SK-N-SH (cell line): Measurements from ENCODE around the gene NUP88. TPM values are rescaled to one million over a fixed set of nuclear protein-coding genes. Genes with fewer than 3 reads are reported as not detected.

Source experiments
- CTCF ChIA-PET: fragments of 300-600, 350-600 bp; formaldehyde crosslinking; extraction: SDS; loops from one replicate; lab custom pipeline; 2021; lab: Yijun Ruan, JAX
- POLR2A ChIA-PET: fragments of 350-600 bp; sonication (Branson Sonifier 250); formaldehyde crosslinking; extraction: SDS; loops from one replicate; lab custom pipeline; 2020; ENCODE audit warnings: antibody characterized with exemption, inconsistent platforms; lab: Yijun Ruan, JAX
- DNase-seq: peaks from one replicate; pipeline ENCODE4 v3.0.0; 2012
- H2AFZ ChIP-seq: fragments of 200-600 bp; sonication (generic); 2 replicates; pipeline ENCODE4 v1.8.1; 2016; ENCODE audit warnings: antibody characterized with exemption, mild to moderate bottlenecking, low read depth
- H3F3A ChIP-seq: fragments of 200-600 bp; sonication (generic); replicated peaks from 2 replicates; pipeline ENCODE3; 2016; ENCODE audit warnings: antibody characterized with exemption, mild to moderate bottlenecking; ENCODE audit not compliant: insufficient read depth
- H3K27ac ChIP-seq, 2 experiments: fragments of 200-500 bp in 1 of 2; fragments of 200-600 bp in 1 of 2; sonication (Bioruptor generic) in 1 of 2; sonication (generic), shearing (Covaris generic) in 1 of 2; 2 replicates each; pipeline versions ENCODE4 v1.5.1 to v1.6.1; 2014 to 2016; ENCODE audit warnings: low read depth in 2 of 2, inconsistent platforms in 1 of 2, low read length in 1 of 2, mild to moderate bottlenecking in 1 of 2, mixed read lengths in 1 of 2
- H3K27me3 ChIP-seq: fragments of 200-600 bp; sonication (generic), shearing (Covaris generic); 2 replicates; pipeline ENCODE4 v1.6.1; 2016; ENCODE audit warnings: mixed run types; ENCODE audit not compliant: insufficient read depth
- H3K36me3 ChIP-seq, 2 experiments: fragments of 200-500 bp in 1 of 2; fragments of 200-600 bp in 1 of 2; sonication (Bioruptor generic) in 1 of 2; sonication (generic) in 1 of 2; replicated peaks in 1 of 2; 2 replicates each; pipeline versions ENCODE3 to v1.5.1; 2014 to 2016; ENCODE audit warnings: low read length in 1 of 2, mild to moderate bottlenecking in 1 of 2; ENCODE audit not compliant: insufficient read depth in 2 of 2, control insufficient read depth in 1 of 2
- H3K4me1 ChIP-seq, 2 experiments: fragments of 200-500 bp in 1 of 2; fragments of 200-600 bp in 1 of 2; sonication (Bioruptor generic) in 1 of 2; sonication (generic), shearing (Covaris generic) in 1 of 2; 2 replicates each; pipeline versions ENCODE4 v1.5.1 to v1.6.1; 2014 to 2016; ENCODE audit warnings: low read depth in 1 of 2, low read length in 1 of 2, mixed run types in 1 of 2; ENCODE audit not compliant: insufficient read depth in 2 of 2, control insufficient read depth in 1 of 2
- H3K4me2 ChIP-seq: fragments of 200-600 bp; sonication (generic), shearing (Covaris generic); 2 replicates; pipeline ENCODE4 v1.6.1; 2017; ENCODE audit warnings: mixed run types
- H3K4me3 ChIP-seq, 2 experiments: fragments of 200-500 bp in 1 of 2; fragments of 200-600 bp in 1 of 2; sonication (Bioruptor generic) in 1 of 2; sonication (generic), shearing (Covaris generic) in 1 of 2; 2 replicates each; pipeline versions ENCODE4 v1.5.1 to v1.8.1; 2014 to 2016; ENCODE audit warnings: low read depth in 2 of 2, inconsistent platforms in 1 of 2, low read length in 1 of 2, mild to moderate bottlenecking in 1 of 2, mixed read lengths in 1 of 2, moderate library complexity in 1 of 2
- H3K79me2 ChIP-seq: fragments of 200-600 bp; sonication (generic); 2 replicates; pipeline ENCODE4 v1.8.1; 2017; ENCODE audit warnings: mild to moderate bottlenecking; ENCODE audit not compliant: insufficient read depth
- H3K9ac ChIP-seq: fragments of 200-600 bp; sonication (generic); 2 replicates; pipeline ENCODE4 v1.6.1; 2017; ENCODE audit warnings: mixed run types
- H3K9me2 ChIP-seq: fragments of 200-600 bp; sonication (generic); 2 replicates; pipeline ENCODE4 v1.6.1; 2017; ENCODE audit warnings: mixed run types
- H3K9me3 ChIP-seq: fragments of 200-600 bp; sonication (generic); 2 replicates; pipeline ENCODE4 v1.6.1; 2017; ENCODE audit warnings: mixed run types, mild to moderate bottlenecking, moderate library complexity
- H4K20me1 ChIP-seq: fragments of 200-600 bp; sonication (generic); 2 replicates; pipeline ENCODE4 v1.6.1; 2017; ENCODE audit warnings: mild to moderate bottlenecking, mixed run types; ENCODE audit not compliant: insufficient read depth
- CHD2 ChIP-seq: fragments of 150-350 bp; IDR thresholded peaks from 2 replicates; pipeline ENCODE4 v1.6.1; 2018; ENCODE audit warnings: low read length; ENCODE audit not compliant: partially characterized antibody
- CTCF ChIP-seq: fragments of 200-600 bp; sonication (generic); IDR thresholded peaks from 2 replicates; pipeline ENCODE4 v1.6.1; 2017; ENCODE audit warnings: antibody characterized with exemption, mild to moderate bottlenecking, moderate library complexity
- ELF1 ChIP-seq: IDR thresholded peaks from 2 replicates; pipeline ENCODE4 v1.4.0; 2012
- EP300 ChIP-seq, 2 experiments: IDR thresholded peaks; 2 replicates each; pipeline versions ENCODE4 v1.4.0 to v1.6.1; 2012; ENCODE audit warnings: borderline replicate concordance in 1 of 2, low read depth in 1 of 2, low read length in 1 of 2
- FOSL2 ChIP-seq: IDR thresholded peaks from 2 replicates; pipeline ENCODE4 v1.4.0; 2012; ENCODE audit warnings: low read depth, mild to moderate bottlenecking, moderate library complexity, borderline replicate concordance
- FOXJ3 ChIP-seq: sonication (generic); formaldehyde crosslinking; IDR thresholded peaks from 2 replicates; pipeline ENCODE4 v1.5.1; 2020; ENCODE audit warnings: mild to moderate bottlenecking, missing genetic modification reagents
- GATA2 ChIP-seq: sonication (generic); formaldehyde crosslinking; IDR thresholded peaks from 2 replicates; pipeline ENCODE4 v1.5.0; 2020; ENCODE audit warnings: mild to moderate bottlenecking, missing genetic modification reagents
- MEF2A ChIP-seq: IDR thresholded peaks from 2 replicates; pipeline ENCODE4 v1.4.0; 2012; ENCODE audit warnings: low read depth, borderline replicate concordance
- NRF1 ChIP-seq: IDR thresholded peaks from 2 replicates; pipeline ENCODE4 v1.6.1; 2012; ENCODE audit warnings: low read depth, mild to moderate bottlenecking, low read length
- POLR2AphosphoS5 ChIP-seq: IDR thresholded peaks from 2 replicates; pipeline ENCODE4 v1.6.1; 2012; ENCODE audit warnings: low read depth, low read length
- SIN3A ChIP-seq: IDR thresholded peaks from 2 replicates; pipeline ENCODE4 v1.6.1; 2012; ENCODE audit warnings: low read depth, mild to moderate bottlenecking, low read length, moderate library complexity, borderline replicate concordance
- TAF1 ChIP-seq: IDR thresholded peaks from 2 replicates; pipeline ENCODE4 v1.6.1; 2012; ENCODE audit warnings: low read depth, mild to moderate bottlenecking, low read length, moderate library complexity, borderline replicate concordance
- TEAD4 ChIP-seq: IDR thresholded peaks from 2 replicates; pipeline ENCODE4 v1.4.0; 2012; ENCODE audit warnings: mild to moderate bottlenecking, borderline replicate concordance; ENCODE audit not compliant: insufficient read depth
- YY1 ChIP-seq: IDR thresholded peaks from 2 replicates; pipeline ENCODE4 v1.4.0; 2012; ENCODE audit warnings: low read depth, mild to moderate bottlenecking
- WGBS: methylation state at CpG from one replicate; pipeline ENCODE4 v1.1.6; 2017; ENCODE audit warnings: low lambda C conversion rate; 5-methylcytosine and 5-hydroxymethylcytosine counted together
- polyA plus RNA-seq, 3 experiments: library from polyadenylated mRNA; depleted of rRNA; stranded (reverse); fragments of >200 nt; gene quantifications; 2 replicates each; pipeline ENCODE4 v1.2.3, GENCODE V29; 2012
- TF ChIP-seq, protein P1 (sequence below): IDR thresholded peaks from 2 replicates; pipeline ENCODE4 v1.4.0; 2012; ENCODE audit warnings: low read depth, borderline replicate concordance
- TF ChIP-seq, protein P2 (sequence below): IDR thresholded peaks from 2 replicates; pipeline ENCODE4; 2012

Gene NUP88
- polyA plus RNA-seq, 1 of the 3 experiments (the other 2 are of a cell fraction) = 54.1 TPM

- TF ChIP-seq SIN3A = no peak
- TF ChIP-seq, all 33 proteins: peak for 0
These were observed 58.0 kb downstream of the NUP88 start (continued) for GRCh38 chr17:5361426-5361825.

- CTCF ChIA-PET = no interaction called here
- H3K27ac ChIP-seq = no peak overlapping the region
These were observed 63.9 kb downstream of the NUP88 start for GRCh38 chr17:5355421-5356129.

DNA sequence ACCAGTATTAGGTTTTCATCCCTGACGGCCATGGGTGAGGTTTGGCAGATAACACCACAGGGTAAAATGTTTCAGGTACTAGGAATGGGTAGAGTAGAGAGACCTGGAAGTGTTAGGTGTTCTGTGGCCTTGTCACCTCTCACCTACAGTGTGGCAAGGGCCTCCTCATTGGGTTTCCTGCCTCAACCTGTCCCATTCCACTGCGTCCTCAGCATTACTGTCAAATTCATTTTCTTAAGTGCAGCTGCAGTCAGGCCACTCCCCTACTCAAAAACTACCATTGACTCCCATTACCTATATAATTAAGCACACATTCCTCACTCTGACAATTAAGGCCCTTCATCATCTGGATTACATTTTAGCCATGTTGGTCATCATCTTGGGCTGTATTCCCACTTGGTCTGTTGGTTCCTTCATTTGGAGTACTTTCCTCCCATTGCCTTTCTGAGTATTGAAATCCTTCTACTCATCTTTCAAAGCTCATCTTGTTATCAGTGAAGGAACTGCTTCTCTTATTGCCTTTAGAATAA is 64.5 kb downstream of the NUP88 start:
- Histone ChIP-seq H2AFZ (no peak overlapping the region), H3K36me3 (peaks cover 26 to 44% of the 10 kb centered on the region in 2 experiments), H3K27ac (no peak overlapping the region), H3K4me3 (no peak overlapping the region), H4K20me1 (no peaks in the 10 kb centered on the region), H3K79me2 (no peaks in the 10 kb centered on the region), H3K9me2 (no peaks in the 10 kb centered on the region), H3K27me3 (no peaks in the 10 kb centered on the region), H3K4me2 (no peak overlapping the region), H3K9me3 (no peaks in the 10 kb centered on the region), H3K9ac (no peak overlapping the region), H3F3A (no peaks in the 10 kb centered on the region), H3K4me1 (no peaks in the 10 kb centered on the region)
- WGBS = 94% methylated on average over 2 of the region's 2 CpGs
- ChIA-PET POLR2A (no interaction called here), CTCF (no interaction called here)
- TF ChIP-seq ELF1 = no peak
- no peak for TF ChIP-seq YY1
- no peak for TF ChIP-seq SIN3A
- no peak for TF ChIP-seq CTCF
- TF ChIP-seq, protein P1, sequence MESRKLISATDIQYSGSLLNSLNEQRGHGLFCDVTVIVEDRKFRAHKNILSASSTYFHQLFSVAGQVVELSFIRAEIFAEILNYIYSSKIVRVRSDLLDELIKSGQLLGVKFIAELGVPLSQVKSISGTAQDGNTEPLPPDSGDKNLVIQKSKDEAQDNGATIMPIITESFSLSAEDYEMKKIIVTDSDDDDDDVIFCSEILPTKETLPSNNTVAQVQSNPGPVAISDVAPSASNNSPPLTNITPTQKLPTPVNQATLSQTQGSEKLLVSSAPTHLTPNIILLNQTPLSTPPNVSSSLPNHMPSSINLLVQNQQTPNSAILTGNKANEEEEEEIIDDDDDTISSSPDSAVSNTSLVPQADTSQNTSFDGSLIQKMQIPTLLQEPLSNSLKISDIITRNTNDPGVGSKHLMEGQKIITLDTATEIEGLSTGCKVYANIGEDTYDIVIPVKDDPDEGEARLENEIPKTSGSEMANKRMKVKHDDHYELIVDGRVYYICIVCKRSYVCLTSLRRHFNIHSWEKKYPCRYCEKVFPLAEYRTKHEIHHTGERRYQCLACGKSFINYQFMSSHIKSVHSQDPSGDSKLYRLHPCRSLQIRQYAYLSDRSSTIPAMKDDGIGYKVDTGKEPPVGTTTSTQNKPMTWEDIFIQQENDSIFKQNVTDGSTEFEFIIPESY = no peak
- no peak for TF ChIP-seq GATA2 (CRISPR knock-in tag)
- no peak for TF ChIP-seq FOXJ3
- TF ChIP-seq POLR2AphosphoS5 = no peak
- no peak for TF ChIP-seq TEAD4
- no peak for TF ChIP-seq FOSL2
- no peak for TF ChIP-seq EP300 (IDR thresholded peaks at IDR 0.05; ENCODE audit: borderline replicate concordance in 1 of 2, low read depth in 1 of 2, low read length in 1 of 2)
- TF ChIP-seq NRF1 = no peak
- no peak for TF ChIP-seq TAF1
- TF ChIP-seq, protein P2, sequence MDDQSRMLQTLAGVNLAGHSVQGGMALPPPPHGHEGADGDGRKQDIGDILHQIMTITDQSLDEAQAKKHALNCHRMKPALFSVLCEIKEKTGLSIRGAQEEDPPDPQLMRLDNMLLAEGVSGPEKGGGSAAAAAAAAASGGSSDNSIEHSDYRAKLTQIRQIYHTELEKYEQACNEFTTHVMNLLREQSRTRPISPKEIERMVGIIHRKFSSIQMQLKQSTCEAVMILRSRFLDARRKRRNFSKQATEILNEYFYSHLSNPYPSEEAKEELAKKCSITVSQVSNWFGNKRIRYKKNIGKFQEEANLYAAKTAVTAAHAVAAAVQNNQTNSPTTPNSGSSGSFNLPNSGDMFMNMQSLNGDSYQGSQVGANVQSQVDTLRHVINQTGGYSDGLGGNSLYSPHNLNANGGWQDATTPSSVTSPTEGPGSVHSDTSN = no peak
- TF ChIP-seq CHD2 = no peak
- DNase-seq = no peak

More at GRCh38 chr17:5355421-5356129, 63.9 kb downstream of the NUP88 start:
- Histone ChIP-seq H3K9ac (no peak overlapping the region), H3K4me1 (no peaks in the 10 kb centered on the region), H3K36me3 (peaks cover 24 to 43% of the 10 kb centered on the region in 2 experiments), H3K4me3 (no peak overlapping the region), H2AFZ (no peak overlapping the region), H3K9me2 (no peaks in the 10 kb centered on the region), H3F3A (no peaks in the 10 kb centered on the region), H3K9me3 (no peaks in the 10 kb centered on the region), H3K27me3 (no peaks in the 10 kb centered on the region), H3K4me2 (no peak overlapping the region), H4K20me1 (no peaks in the 10 kb centered on the region), H3K79me2 (no peaks in the 10 kb centered on the region; the same call in 1 of the 2 replicates)
- WGBS = 97% methylated on average over 3 of the region's 3 CpGs
- POLR2A ChIA-PET = no interaction called here
- DNase-seq = no peak
- no peak for TF ChIP-seq TEAD4
- no peak for TF ChIP-seq MEF2A
- TF ChIP-seq EP300 (IDR thresholded peaks at IDR 0.05; ENCODE audit: borderline replicate concordance in 1 of 2, low read depth in 1 of 2, low read length in 1 of 2) = no peak
